T-helper 2 cell treated with Interferon-gamma antibody and Interleukin-4, amounts not matched to agents 100 ng/mL and 5 ng/mL, for 36 hours (primary cell): ENCODE results near the gene PIGH. TPM values are rescaled to one million over a fixed set of nuclear protein-coding genes. Genes with fewer than 3 reads are reported as not detected.
"Not testable (repeated sequence)": the region's sequence is repeated elsewhere in the genome, so short reads cannot be mapped to it uniquely, and the experiment has no call there.

ENCODE experiments used
- intact Hi-C: fragments of 100-400 bp; cut with micrococcal nuclease; formaldehyde crosslinking; loops from one replicate; pipeline ENCODE4 v1.15.1; 2023
- total RNA-seq: library from RNA; stranded (reverse); gene quantifications from 2 replicates; pipeline ENCODE4 v1.2.3, GENCODE V29; 2022

Gene PIGH
- total RNA-seq, 1 donor from 2014 or later: 17.1 TPM

DNA sequence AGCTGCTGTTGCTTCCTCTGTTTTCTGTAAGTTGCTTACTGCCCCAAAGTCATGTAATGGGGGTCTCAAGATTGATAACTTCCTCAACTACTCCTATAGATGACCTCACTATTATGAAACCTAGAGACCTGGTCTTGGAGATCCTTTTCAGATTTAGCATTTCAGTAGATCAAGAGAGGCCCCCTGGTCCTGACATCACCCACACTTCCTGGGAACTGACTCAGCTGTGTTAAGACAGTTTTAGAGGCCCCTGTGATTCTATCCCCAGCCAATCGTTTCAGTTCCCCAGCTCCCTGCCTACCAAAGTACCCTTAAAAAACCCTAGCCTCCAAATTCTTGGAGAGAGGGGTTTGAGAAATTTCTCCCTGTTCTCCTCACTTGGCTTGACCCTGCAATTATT is 10.4 kb upstream of the PIGH start:
- intact Hi-C loops: loop anchor here (10.0 kb wide), 1 partner anchor 204 kb away; the partner anchor contains the start of genes RAD51B and ZFYVE26

DNA sequence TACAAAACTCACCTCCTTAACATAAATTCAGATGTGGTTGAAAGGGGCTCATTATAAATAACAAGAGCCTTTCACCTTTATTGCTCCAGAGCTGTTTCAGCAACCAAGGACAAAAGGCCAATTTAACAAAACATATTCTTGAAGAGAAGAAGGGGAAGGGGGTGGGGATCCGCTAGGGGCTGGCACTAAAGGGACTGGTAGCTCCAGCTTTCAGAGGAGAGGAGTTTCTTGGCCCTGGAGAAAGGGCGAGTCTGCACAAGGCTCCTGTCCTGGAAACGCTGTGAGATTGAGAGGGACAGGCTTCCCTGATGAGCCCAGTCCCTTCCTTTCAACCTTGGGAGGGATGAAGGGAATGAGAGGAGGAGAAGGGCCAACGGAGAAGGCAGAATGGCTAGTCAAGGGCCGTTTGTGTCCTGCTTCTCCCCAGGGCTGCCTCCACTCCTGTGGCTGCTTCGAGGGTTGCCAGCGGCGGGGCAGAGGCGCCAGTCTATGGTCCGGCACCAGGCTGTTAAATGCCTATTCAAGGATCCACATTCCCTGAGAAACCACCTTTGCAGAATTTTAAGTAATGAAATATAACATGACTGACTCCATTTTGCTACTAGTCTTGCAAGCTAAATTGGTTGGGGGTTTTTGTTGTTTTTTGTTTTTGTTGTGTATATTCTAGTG is 9.7 kb upstream of the PIGH start:
- intact Hi-C loops: loop anchor here (10.0 kb wide), 1 partner anchor 205 kb away; the partner anchor contains the start of genes RAD51B and ZFYVE26

DNA sequence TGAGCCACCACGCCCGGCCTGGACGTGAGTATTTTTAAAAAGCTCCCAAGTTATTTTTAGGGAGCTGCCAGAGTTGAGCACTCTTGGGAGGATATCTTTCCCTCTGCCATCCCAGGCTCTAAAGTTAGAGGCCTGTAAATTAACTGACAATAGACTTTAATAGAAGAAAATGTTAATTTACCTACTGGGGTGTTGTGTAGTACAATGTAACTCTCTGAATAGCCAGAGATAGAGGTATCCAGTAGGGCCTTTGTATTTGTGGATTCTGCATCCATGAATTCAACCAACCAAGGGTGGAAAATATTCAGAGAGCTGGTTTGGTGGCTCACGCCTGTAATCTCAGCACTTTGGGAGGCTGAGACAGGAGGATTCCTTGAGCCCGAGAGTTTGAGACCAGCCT is 7.6 kb upstream of the PIGH start:
- intact Hi-C loops: no loop called here

- intact Hi-C loops: no loop called here
Observed at GRCh38 chr14:67602995-67603545, 3.0 kb upstream of the PIGH start.

- intact Hi-C loops: no loop called here
Observed at GRCh38 chr14:67602076-67602475, 2.0 kb upstream of the PIGH start.

DNA sequence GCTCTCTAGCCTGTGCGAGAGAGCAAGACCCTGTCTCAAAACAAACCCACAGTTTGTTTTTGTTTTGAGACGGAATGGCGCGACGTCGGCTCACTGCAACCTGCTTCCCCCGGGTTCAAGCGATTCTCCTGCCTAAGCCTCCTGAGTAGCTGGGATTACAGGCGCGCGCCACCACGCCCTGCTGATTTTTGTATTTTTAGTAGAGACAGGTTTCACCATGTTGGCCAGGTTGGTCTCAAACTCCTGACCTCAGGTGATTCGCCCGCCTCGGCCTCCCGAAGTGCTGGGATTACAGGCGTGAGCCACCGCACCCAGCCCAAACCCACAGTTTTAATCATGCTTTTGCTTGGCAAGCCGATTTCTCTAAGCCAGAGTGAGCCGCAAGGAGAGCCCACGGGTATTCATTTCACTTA is 500 bp upstream of the PIGH start:
- intact Hi-C loops: loop anchor here (1.0 to 2.0 kb wide), 5 partner anchors 19 to 241 kb away; partner anchors contain the start of genes ARG2, ATP6V1D, RDH11 and TMEM229B

DNA sequence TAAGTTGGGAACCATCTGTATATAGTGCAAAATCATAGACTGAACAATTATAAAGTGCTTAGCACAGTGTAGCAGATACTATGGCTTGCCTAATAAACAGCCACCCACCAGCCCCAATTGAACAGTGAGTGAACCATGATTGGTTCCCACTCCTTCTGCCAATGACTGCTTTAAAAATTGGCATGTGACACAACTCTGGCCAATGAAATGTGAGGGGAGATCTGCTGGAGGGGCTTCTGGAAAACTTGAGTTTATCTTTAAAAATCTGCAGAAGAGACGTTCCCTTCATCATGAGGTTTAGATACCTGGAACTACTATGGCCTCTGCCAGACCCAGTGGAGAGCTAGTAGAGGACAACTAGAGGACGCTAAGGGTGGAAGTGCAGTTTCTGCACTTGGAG is 4.7 kb downstream of the PIGH start:
- intact Hi-C loops: no loop called here

DNA sequence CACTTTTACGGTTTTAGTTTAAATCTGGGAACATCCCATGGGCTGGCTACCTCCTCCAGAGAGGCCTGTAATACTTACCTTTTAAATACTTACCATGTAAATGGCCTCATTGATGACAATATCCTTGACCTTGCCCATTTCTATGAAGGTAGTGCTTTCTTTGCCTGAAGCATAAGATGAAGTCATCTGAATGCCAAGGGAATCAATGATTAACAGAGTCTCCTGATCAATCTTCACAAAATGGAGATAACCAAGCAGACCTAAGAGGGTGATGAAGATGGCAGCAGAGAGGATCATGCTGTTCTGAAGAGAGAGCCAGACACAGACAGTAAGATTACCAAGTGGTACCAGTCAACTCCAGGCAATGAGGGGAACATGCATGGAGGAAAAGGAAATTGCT is 6.4 kb downstream of the PIGH start:
- intact Hi-C loops: not testable (repeated sequence)

DNA sequence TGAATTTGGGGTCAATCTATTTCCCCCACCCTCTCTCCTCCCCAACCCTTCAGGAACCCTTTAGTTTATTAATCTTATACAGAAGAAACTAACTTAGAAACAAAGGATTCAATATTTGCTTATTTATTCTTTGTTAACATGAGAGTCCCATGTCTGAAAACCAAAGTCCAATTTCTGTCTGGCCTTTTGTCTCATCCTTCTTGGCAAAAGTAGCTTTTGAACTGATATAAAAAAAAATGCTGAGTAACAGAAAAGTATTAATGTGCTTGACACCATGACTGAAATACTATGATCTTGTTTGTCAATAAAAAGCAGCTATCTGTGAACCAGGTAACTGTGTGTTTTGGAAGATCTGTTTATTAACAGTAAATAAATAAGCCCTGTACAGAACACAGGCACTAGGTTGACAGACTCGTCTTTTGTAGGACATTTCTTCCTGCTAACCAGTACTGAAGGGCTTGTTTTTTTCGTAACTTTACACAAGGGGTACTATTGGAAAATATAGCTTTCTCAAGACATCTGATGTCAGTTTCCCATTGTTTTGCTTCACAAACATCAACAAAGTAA is 10.8 kb downstream of the PIGH start:
- intact Hi-C loops: no loop called here

DNA sequence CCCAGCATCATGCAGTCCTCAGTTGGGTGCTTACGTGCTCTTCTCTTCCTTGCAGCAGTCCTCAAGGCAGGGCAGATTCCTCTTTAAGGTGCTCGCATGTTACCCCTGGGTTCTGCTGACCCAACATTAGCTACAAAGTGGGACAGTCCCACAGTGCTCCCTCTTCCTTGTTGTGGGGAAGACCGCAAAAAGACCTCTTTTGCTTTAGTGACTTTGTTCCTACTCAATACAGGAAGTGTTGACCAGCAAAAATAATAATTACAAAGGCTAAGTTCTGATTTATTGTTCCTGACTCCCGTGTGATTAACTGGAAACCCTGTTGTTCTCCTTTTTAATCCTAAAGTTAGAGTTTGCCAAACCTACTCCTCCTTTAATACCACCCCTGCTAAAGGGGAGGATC is 13.7 kb downstream of the PIGH start:
- intact Hi-C loops: no loop called here

DNA sequence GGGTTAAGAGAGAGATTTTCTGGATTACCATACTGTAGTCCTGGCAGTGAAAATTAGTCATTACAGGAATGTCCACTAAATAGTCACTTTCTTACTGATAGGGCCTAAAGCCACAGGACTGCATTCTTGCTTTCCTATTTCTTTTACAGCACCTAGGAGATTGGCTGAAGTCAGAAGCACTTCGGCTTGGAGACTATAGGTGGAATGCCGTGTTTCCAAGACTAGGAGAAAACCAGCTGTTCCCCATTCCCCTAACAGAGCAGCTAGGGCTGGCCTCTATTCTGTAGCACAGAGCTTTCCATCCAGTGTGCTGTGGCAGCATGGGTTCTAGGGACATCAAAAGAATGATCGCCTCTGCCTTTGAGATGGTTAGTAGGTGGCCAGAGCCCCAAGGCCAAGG is 15.1 kb downstream of the PIGH start:
- intact Hi-C loops: loop anchor here (1.0 kb wide), 1 partner anchor 119 kb away; no protein-coding TSS in a partner anchor

- intact Hi-C loops: loop anchor here (1.0 kb wide), 1 partner anchor 120 kb away; no protein-coding TSS in a partner anchor
Observed at GRCh38 chr14:67583711-67584644, 16.1 kb downstream of the PIGH start.

GRCh38 chr14:67582061-67582460 is 18.0 kb downstream of the PIGH start:
- intact Hi-C loops: no loop called here

DNA sequence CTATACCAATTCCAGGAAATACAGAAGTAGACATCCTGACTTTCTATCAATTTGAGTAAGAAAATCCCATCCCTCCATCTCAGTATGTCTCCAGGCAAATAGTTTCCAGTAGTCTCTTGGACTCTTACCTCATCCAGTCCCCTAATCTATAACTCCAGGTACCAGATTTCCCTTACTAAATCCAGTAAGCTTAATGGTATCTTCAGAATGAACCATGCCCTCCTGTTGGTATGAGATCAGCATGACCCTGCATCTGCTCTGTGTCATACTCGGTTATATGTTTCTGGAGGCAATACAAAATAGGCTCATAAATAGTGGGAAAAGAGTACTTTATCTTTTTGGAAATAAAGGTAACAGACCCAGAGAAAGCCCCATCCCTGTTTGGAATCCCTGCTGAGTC is 18.4 kb downstream of the PIGH start:
- intact Hi-C loops: no loop called here

DNA sequence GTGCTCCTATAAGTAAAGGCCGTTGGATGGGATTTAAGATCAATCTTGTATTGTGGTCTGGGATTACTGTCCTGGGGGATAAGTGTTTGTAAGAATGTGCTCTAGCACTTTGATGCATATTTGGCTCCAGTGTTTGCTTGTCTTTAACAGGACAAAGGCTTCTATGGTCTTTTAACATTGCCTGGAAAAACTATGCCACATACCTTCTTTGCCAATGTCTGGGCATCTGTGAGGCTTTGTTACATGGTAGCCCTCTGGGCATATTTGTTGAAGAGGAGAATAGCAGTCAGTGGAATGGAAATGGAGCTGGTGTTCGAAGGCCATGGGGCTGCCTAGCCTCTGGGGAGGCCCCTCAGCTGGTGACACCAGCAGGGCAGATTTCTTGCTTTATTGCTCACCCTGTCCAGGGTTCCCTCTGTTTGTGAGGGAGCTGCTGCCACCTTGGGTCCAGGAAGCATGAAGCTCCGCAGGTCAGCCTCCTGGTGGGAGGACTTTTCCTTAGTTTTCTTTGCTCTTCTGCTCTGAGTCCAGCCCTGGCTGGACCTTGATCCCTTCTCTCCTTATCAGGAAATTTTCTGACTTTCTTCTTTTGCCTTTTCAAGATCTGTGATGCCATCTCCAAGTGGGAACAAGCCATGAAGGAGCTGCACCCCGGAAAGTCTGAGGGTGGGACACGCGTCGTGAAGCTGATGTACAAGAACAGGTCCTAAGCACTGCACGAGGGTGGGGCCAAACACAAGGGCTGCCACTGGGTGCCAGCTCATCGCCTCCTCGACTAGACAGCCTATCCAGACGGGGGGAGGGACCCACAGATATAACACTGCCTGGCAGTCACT is 19.5 kb downstream of the PIGH start:
- intact Hi-C loops: no loop called here

DNA sequence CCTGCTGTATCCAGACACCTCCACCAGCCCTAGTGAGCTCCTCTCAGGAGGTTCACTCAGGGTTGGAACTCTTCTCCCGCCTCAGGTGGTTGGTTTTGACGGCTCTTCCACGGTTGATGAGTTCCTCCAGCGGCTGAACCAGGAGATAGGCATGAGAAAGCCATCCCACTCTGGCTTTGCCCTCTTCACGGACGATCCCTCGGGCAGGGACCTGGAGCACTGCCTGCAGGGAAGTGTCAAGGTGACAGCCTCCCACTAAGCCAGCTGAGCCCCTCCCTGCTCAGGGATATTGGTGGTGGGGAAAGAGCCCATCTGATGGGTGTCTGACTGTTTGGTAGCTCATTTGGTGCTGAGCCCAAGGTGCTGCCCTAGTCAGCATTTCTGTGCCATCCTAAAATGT is 20.4 kb downstream of the PIGH start:
- intact Hi-C loops: no loop called here

DNA sequence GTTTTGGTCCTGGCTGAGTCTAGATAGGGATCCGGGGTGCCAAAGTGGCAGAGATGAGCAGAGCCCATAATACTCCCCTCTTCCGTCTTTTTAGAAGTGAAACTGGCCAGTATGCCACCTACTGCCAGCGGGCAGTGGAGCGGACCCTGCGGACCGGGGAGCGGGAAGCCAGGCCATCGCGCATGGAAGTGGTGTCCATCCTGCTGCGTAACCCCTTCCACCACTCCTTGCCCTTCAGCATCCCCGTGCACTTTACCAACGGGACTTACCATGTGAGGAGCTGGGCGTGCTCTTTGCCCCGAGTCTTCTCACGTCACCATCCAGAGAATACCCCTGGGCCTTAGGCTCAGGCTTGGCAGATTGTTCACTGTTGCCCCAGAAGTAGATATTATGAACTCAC is 21.0 kb downstream of the PIGH start:
- intact Hi-C loops: no loop called here

DNA sequence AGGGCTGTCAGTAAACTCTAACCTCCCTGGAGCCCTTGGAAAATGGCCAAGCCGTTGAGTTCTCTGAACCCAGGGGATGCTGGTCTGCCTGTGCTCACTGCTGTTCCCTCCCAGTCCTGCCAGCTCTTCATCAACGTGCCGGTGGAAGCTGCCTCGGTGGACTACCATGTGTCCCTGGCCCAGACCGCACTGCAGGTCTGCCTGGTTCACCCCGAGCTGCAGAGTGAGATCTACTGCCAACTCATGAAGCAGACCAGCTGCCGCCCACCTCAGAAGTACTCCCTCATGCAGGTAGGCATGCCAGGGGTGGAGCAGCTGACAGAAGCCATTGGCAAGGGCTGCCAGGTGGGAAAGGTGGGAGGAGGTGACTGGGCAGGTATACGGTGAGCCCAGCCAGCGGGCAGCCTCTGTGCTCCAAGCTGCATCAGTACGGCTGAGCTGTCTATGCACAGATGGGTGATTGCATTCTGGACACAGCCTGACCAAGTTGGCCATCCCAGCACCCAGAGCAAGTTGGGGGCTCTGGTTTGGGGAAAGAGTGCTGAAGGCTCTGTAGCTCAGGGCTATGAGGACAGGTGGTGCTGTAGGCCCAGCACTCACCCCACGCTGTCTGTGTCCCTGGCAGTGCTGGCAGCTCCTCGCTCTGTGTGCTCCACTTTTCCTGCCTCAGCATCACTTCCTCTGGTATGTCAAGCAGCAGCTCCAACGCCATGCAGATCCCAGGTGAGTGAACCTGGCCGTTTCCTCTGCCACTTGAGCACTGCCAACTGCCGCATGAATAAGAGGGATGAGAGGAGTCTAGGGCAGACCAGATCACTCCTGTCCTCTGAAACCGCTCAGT is 21.9 kb downstream of the PIGH start:
- intact Hi-C loops: no loop called here

GRCh38 chr14:67577181-67577808 is 22.8 kb downstream of the PIGH start:
- intact Hi-C loops: no loop called here
